H9 (cell line): ENCODE results near the gene IL17RA. TPM values are rescaled to one million over a fixed set of nuclear protein-coding genes. Genes with fewer than 3 reads are reported as not detected.

Experiments used
- DNase-seq: peaks from one replicate; pipeline ENCODE4 v3.0.0-alpha.2; 2017
- H2AFZ ChIP-seq: one replicate; pipeline ENCODE4 v1.6.1; 2013; ENCODE audit warnings: mild to moderate bottlenecking, low read length, control low read depth, moderate library complexity
- H2AK5ac ChIP-seq: 2 replicates; pipeline ENCODE4 v1.6.1; 2013; ENCODE audit warnings: low read length, control low read depth, mixed read lengths; ENCODE audit not compliant: insufficient read length
- H2BK120ac ChIP-seq: one replicate; pipeline ENCODE4 v1.6.1; 2013; ENCODE audit warnings: low read depth, mild to moderate bottlenecking, low read length, control low read depth, inconsistent platforms; ENCODE audit not compliant: poor library complexity, severe bottlenecking
- H2BK12ac ChIP-seq: 2 replicates; pipeline ENCODE4 v1.6.1; 2013; ENCODE audit warnings: low read length, control low read depth, mixed read lengths, low read depth; ENCODE audit not compliant: insufficient read length
- H2BK15ac ChIP-seq: 2 replicates; pipeline ENCODE4 v1.6.1; 2013; ENCODE audit warnings: low read depth, low read length, control low read depth
- H2BK20ac ChIP-seq: one replicate; pipeline ENCODE4 v1.6.1; 2013; ENCODE audit warnings: low read depth, mild to moderate bottlenecking, low read length, control low read depth, inconsistent platforms; ENCODE audit not compliant: poor library complexity, severe bottlenecking
- H2BK5ac ChIP-seq: 2 replicates; pipeline ENCODE4 v1.6.1; 2013; ENCODE audit warnings: low read length, control low read depth, mixed read lengths; ENCODE audit not compliant: insufficient read length
- H3K14ac ChIP-seq: 2 replicates; pipeline ENCODE4 v1.6.1; 2013; ENCODE audit warnings: low read length, control low read depth; ENCODE audit not compliant: insufficient read depth
- H3K18ac ChIP-seq: 2 replicates; pipeline ENCODE4 v1.6.1; 2013; ENCODE audit warnings: low read depth, mild to moderate bottlenecking, mixed read lengths, low read length, control low read depth; ENCODE audit not compliant: insufficient read length
- H3K23ac ChIP-seq: 2 replicates; pipeline ENCODE4 v1.6.1; 2013; ENCODE audit warnings: low read length, control low read depth, mixed read lengths, low read depth; ENCODE audit not compliant: insufficient read length
- H3K23me2 ChIP-seq: 2 replicates; pipeline ENCODE4 v1.6.1; 2013; ENCODE audit warnings: low read depth, mild to moderate bottlenecking, mixed read lengths, low read length, control low read depth; ENCODE audit not compliant: insufficient read length, poor library complexity, severe bottlenecking
- H3K27ac ChIP-seq: 2 replicates; pipeline ENCODE4 v1.5.1; 2013; ENCODE audit warnings: low read length, control low read depth, mixed read lengths, low read depth; ENCODE audit not compliant: insufficient read length
- H3K27me3 ChIP-seq: 2 replicates; pipeline ENCODE4 v1.6.1; 2013; ENCODE audit warnings: low read length, control low read depth, inconsistent platforms; ENCODE audit not compliant: insufficient read depth
- H3K4ac ChIP-seq: 2 replicates; pipeline ENCODE4 v1.6.1; 2013; ENCODE audit warnings: low read depth, mild to moderate bottlenecking, control low read depth, inconsistent platforms, low read length, moderate library complexity
- H3K4me1 ChIP-seq: 2 replicates; pipeline ENCODE4 v1.6.1; 2013; ENCODE audit warnings: low read length, control low read depth, inconsistent platforms; ENCODE audit not compliant: insufficient read depth
- H3K4me2 ChIP-seq: 2 replicates; pipeline ENCODE4 v1.6.1; 2013; ENCODE audit warnings: low read length, control low read depth, mixed read lengths; ENCODE audit not compliant: insufficient read length, insufficient read depth
- H3K56ac ChIP-seq: 2 replicates; pipeline ENCODE4 v1.6.1; 2013; ENCODE audit warnings: low read depth, mild to moderate bottlenecking, mixed read lengths, low read length, control low read depth; ENCODE audit not compliant: insufficient read length
- H3K79me1 ChIP-seq: 2 replicates; pipeline ENCODE4 v1.6.1; 2013; ENCODE audit warnings: low read depth, mild to moderate bottlenecking, moderate library complexity, low read length, control low read depth, inconsistent platforms; ENCODE audit not compliant: insufficient read depth, poor library complexity, severe bottlenecking
- H3K79me2 ChIP-seq: 2 replicates; pipeline ENCODE4 v1.6.1; 2013; ENCODE audit warnings: low read length, control low read depth, inconsistent platforms; ENCODE audit not compliant: insufficient read depth
- H3K9ac ChIP-seq: 2 replicates; pipeline ENCODE4 v1.6.1; 2013; ENCODE audit warnings: low read length, control low read depth, mixed read lengths; ENCODE audit not compliant: insufficient read length; ENCODE audit errors: extremely low read depth
- H3K9me3 ChIP-seq: one replicate; pipeline ENCODE4 v1.6.1; 2013; ENCODE audit warnings: low read depth, low read length, inconsistent platforms; ENCODE audit not compliant: control insufficient read depth
- H3T11ph ChIP-seq: one replicate; pipeline ENCODE4 v1.6.1; 2013; ENCODE audit warnings: mild to moderate bottlenecking, low read length, control low read depth, inconsistent platforms
- H4K20me1 ChIP-seq: one replicate; pipeline ENCODE4 v1.6.1; 2013; ENCODE audit not compliant: control insufficient read depth, insufficient read length, insufficient read depth
- H4K5ac ChIP-seq: 2 replicates; pipeline ENCODE4 v1.6.1; 2013; ENCODE audit warnings: low read depth, mild to moderate bottlenecking, mixed read lengths, low read length, control low read depth; ENCODE audit not compliant: insufficient read length
- H4K8ac ChIP-seq: replicated peaks from 2 replicates; pipeline ENCODE4 v1.6.1; 2013; ENCODE audit warnings: low read length, control low read depth, mixed read lengths, low read depth; ENCODE audit not compliant: insufficient read length
- H4K91ac ChIP-seq: 2 replicates; pipeline ENCODE4 v1.6.1; 2013; ENCODE audit warnings: low read depth, mild to moderate bottlenecking, moderate library complexity, mixed read lengths, low read length, control low read depth; ENCODE audit not compliant: insufficient read length
- H3K27ac Mint-ChIP-seq, 3 experiments: 2 replicates in 2 of 3; 3 replicates in 1 of 3; pipeline ENCODE4 v1.8.0; 2020 to 2021; ENCODE audit warnings: mixed read lengths in 3 of 3, mild to moderate bottlenecking in 1 of 3, moderate library complexity in 1 of 3
- H3K27me3 Mint-ChIP-seq: 2 replicates; pipeline ENCODE4 v1.8.0; 2021; ENCODE audit warnings: low read depth, mild to moderate bottlenecking, moderate library complexity, mixed read lengths
- H3K36me3 Mint-ChIP-seq, 3 experiments: 2 replicates in 2 of 3; 3 replicates in 1 of 3; pipeline ENCODE4 v1.8.0; 2020 to 2021; ENCODE audit warnings: low read depth in 3 of 3, mixed read lengths in 3 of 3; ENCODE audit not compliant: insufficient read depth in 1 of 3
- H3K4me1 Mint-ChIP-seq, 2 experiments: 2 replicates each; pipeline ENCODE4 v1.8.0; 2020; ENCODE audit warnings: mixed read lengths in 2 of 2
- H3K4me3 Mint-ChIP-seq, 2 experiments: 2 replicates in 1 of 2; 3 replicates in 1 of 2; pipeline ENCODE4 v1.8.0; 2020 to 2021; ENCODE audit warnings: mild to moderate bottlenecking in 2 of 2, mixed read lengths in 2 of 2, moderate library complexity in 1 of 2
- H3K9me3 Mint-ChIP-seq, 2 experiments: 2 replicates in 1 of 2; 3 replicates in 1 of 2; pipeline ENCODE4 v1.8.0; 2020; ENCODE audit warnings: mild to moderate bottlenecking in 2 of 2, mixed read lengths in 2 of 2, moderate library complexity in 1 of 2
- CTCF ChIP-seq: fragments of 200-600 bp; sonication (generic); conservative IDR thresholded peaks from 3 replicates; pipeline ENCODE4 v1.8.0; 2021; ENCODE audit warnings: antibody characterized with exemption, mild to moderate bottlenecking
- whole genome bisulfite sequencing: extraction: QIAGEN DNeasy Blood & Tissue Kit; methylation state at CpG from one replicate; pipeline ENCODE4 v1.1.7; 2013; ENCODE audit warnings: missing lambda C conversion rate, low lambda C conversion rate, mixed read lengths; ENCODE audit not compliant: insufficient read length; ENCODE audit errors: extremely low coverage; 5-methylcytosine and 5-hydroxymethylcytosine counted together
- total RNA-seq: library from RNA; stranded (reverse); gene quantifications from 2 replicates; pipeline ENCODE4 v1.2.1, GENCODE V29; 2021

The IL17RA gene
- total RNA-seq, 1 experiment from 2014 or later = 12.4 TPM

- Histone ChIP-seq H3K79me2 (no peaks in the 10 kb centered on the region), H3K23me2 (no peaks in the 10 kb centered on the region), H3K4me1 (no peaks in the 10 kb centered on the region; the same call in 1 of the 2 replicates), H4K20me1 (no peaks in the 10 kb centered on the region), H3K56ac (no peak overlapping the region), H4K8ac (no peak overlapping the region), H3K79me1 (no peaks in the 10 kb centered on the region), H2BK5ac (no peak overlapping the region), H3K27me3 (no peaks in the 10 kb centered on the region), H4K91ac (no peak overlapping the region), H2BK120ac (no peak overlapping the region), H2AFZ (no peak overlapping the region), H3K4ac (no peak overlapping the region), H3K27ac (no peak overlapping the region), H2BK12ac (no peak overlapping the region), H4K5ac (no peak overlapping the region), H3K14ac (no peak overlapping the region), H3K18ac (no peak overlapping the region), H3T11ph (no peak overlapping the region), H3K9me3 (no peaks in the 10 kb centered on the region), H3K4me2 (no peak overlapping the region), H2BK15ac (no peak overlapping the region), H3K9ac (no peak overlapping the region), H3K23ac (no peak overlapping the region), H2BK20ac (no peak overlapping the region), H2AK5ac (no peak overlapping the region)
- Mint-ChIP-seq H3K9me3 (no peaks in the 10 kb centered on the region; a peak in 1 of 5 replicates), H3K4me3 (no peak overlapping the region), H3K36me3 (peaks cover 2 to 3% (median 3%) of the 10 kb centered on the region in 3 experiments; a peak in 4 of 7 replicates), H3K27me3 (0 out of 2 replicates have a peak, but pooled peaks cover 2% of the 10 kb centered on the region), H3K27ac (no peak overlapping the region), H3K4me1 (peaks cover 25 to 34% of the 10 kb centered on the region in 2 experiments)
- WGBS = no CpG with 5 or more reads among the region's 8 CpGs
- no peak for DNase-seq
- no peak for TF ChIP-seq CTCF
Measured at GRCh38 chr22:17113600-17113999, 28.8 kb downstream of the IL17RA start.
